DND-41 (cell line): ENCODE data around the gene LSS.
"Not testable (repeated sequence)": the region's sequence is repeated elsewhere in the genome, so short reads cannot be mapped to it uniquely, and the experiment has no call there.

Experiments used
- ATAC-seq: fragments of 200-7000 bp; cut with Tn5 transposase; 3 replicates; pipeline ENCODE4 v1.9.1; 2021; ENCODE audit warnings: low read depth; ENCODE audit not compliant: insufficient read depth
- DNase-seq: peaks from one replicate; pipeline ENCODE4 v3.0.0-alpha.2; 2020
- H2AFZ ChIP-seq: 2 replicates; pipeline ENCODE4 v1.6.0; 2012; ENCODE audit warnings: low read depth, low read length
- H3K27ac ChIP-seq: 2 replicates; pipeline ENCODE4 v1.5.1; 2012; ENCODE audit warnings: low read length, inconsistent platforms
- H3K27me3 ChIP-seq: fragments of 200-600 bp; sonication (generic); 2 replicates; pipeline ENCODE4 v1.6.0; 2012; ENCODE audit warnings: low read length, mild to moderate bottlenecking, inconsistent platforms; ENCODE audit not compliant: insufficient read depth, poor library complexity
- H3K36me3 ChIP-seq: 2 replicates; pipeline ENCODE4 v1.5.1; 2012; ENCODE audit warnings: low read length, inconsistent platforms; ENCODE audit not compliant: insufficient read depth
- H3K4me1 ChIP-seq: 2 replicates; pipeline ENCODE4 v1.5.1; 2012; ENCODE audit warnings: mild to moderate bottlenecking, low read length; ENCODE audit not compliant: insufficient read depth
- H3K4me2 ChIP-seq: 2 replicates; pipeline ENCODE4 v1.6.0; 2012; ENCODE audit warnings: mild to moderate bottlenecking, moderate library complexity, low read length, inconsistent platforms; ENCODE audit not compliant: insufficient read depth
- H3K4me3 ChIP-seq, 2 experiments: fragments of 200-600 bp in 1 of 2; shearing (Covaris generic) in 1 of 2; 2 replicates each; pipeline ENCODE4 v1.5.1; 2012 to 2016; ENCODE audit warnings: inconsistent platforms in 2 of 2, low read length in 2 of 2, mild to moderate bottlenecking in 2 of 2, low read depth in 1 of 2, moderate library complexity in 1 of 2
- H3K79me2 ChIP-seq: 2 replicates; pipeline ENCODE4 v1.6.0; 2012; ENCODE audit warnings: low read length, inconsistent platforms; ENCODE audit not compliant: insufficient read depth
- H3K9ac ChIP-seq: 2 replicates; pipeline ENCODE4 v1.6.0; 2012; ENCODE audit warnings: low read depth, mild to moderate bottlenecking, inconsistent platforms, low read length, moderate library complexity
- H3K9me3 ChIP-seq: 2 replicates; pipeline ENCODE4 v1.5.1; 2012; ENCODE audit warnings: low read length, moderate library complexity, mild to moderate bottlenecking, inconsistent platforms; ENCODE audit not compliant: insufficient read depth, severe bottlenecking
- H4K20me1 ChIP-seq: 2 replicates; pipeline ENCODE4 v1.6.0; 2012; ENCODE audit warnings: low read length; ENCODE audit not compliant: insufficient read depth
- CTCF ChIP-seq: IDR thresholded peaks from 2 replicates; pipeline ENCODE4 v1.5.1; 2012; ENCODE audit warnings: borderline replicate concordance, low read length, moderate library complexity, mild to moderate bottlenecking; ENCODE audit not compliant: poor library complexity, severe bottlenecking; ENCODE audit errors: extremely low read depth
- EZH2 ChIP-seq: IDR thresholded peaks from 3 replicates; pipeline ENCODE4 v1.6.1; 2012; ENCODE audit warnings: borderline replicate concordance, low read depth, mild to moderate bottlenecking, moderate library complexity, low read length, inconsistent platforms; ENCODE audit not compliant: severe bottlenecking

LSS gene

GRCh38 chr21:46171996-46172862 lies 56.3 kb downstream of the LSS start:
- Histone ChIP-seq H3K79me2 (no peaks in the 10 kb centered on the region), H3K4me1 (no peaks in the 10 kb centered on the region), H3K36me3 (no peaks in the 10 kb centered on the region), H2AFZ (no peak overlapping the region), H3K9ac (no peak overlapping the region), H3K4me3 (no peak overlapping the region), H3K27ac (no peak overlapping the region), H3K9me3 (no peaks in the 10 kb centered on the region), H3K4me2 (no peak overlapping the region), H3K27me3 (no peaks in the 10 kb centered on the region), H4K20me1 (no peaks in the 10 kb centered on the region)
- TF ChIP-seq EZH2, result no peak
- TF ChIP-seq CTCF, result no peak
- no peak for DNase-seq
- ATAC-seq, result no peak

GRCh38 chr21:46171585-46171984 lies 57.0 kb downstream of the LSS start:
- no peak overlapping the region for H2AFZ ChIP-seq
- H3K4me3 ChIP-seq, result no peak overlapping the region
- H3K27ac ChIP-seq, result no peak overlapping the region
- ATAC-seq (no peak), DNase-seq (no peak)
- H3K9me3 ChIP-seq, result no peaks in the 10 kb centered on the region
- no peaks in the 10 kb centered on the region for H3K27me3 ChIP-seq
- no peaks in the 10 kb centered on the region for H3K4me1 ChIP-seq
- no peaks in the 10 kb centered on the region for H3K36me3 ChIP-seq
- H3K79me2 ChIP-seq, result no peaks in the 10 kb centered on the region
- H3K4me2 ChIP-seq, result no peak overlapping the region
- TF ChIP-seq EZH2 (no peak), CTCF (no peak)
- no peak overlapping the region for H3K9ac ChIP-seq
- no peaks in the 10 kb centered on the region for H4K20me1 ChIP-seq

- DNase-seq, H3K9me3 ChIP-seq, H4K20me1 ChIP-seq, H3K27me3 ChIP-seq, H3K27ac ChIP-seq, ATAC-seq, H3K4me3 ChIP-seq, H3K9ac ChIP-seq, H3K4me2 ChIP-seq, H2AFZ ChIP-seq, H3K4me1 ChIP-seq, H3K36me3 ChIP-seq, H3K79me2 ChIP-seq: not testable (repeated sequence)
Observed at GRCh38 chr21:46170436-46171193, 58.0 kb downstream of the LSS start.
